DMS79 treated with DMSO at 0.1 percent for 48 hours (cell line): ENCODE data around the gene PLEKHN1.
A peak's percentile ranks its signal among the peaks of the same experiment; 100 is the strongest.
"Not testable (repeated sequence)": the region's sequence is repeated elsewhere in the genome, so short reads cannot be mapped to it uniquely, and the experiment has no call there.

Experiments
- DNase-seq: peaks from one replicate; lab custom pipeline; 2025; lab: John Stamatoyannopoulos, UW

The PLEKHN1 gene

GRCh38 chr1:1013105-1013921 is 47.0 kb downstream of the PLEKHN1 start, which contains the start of gene ISG15:
Gene ISG15, plus strand, starts transcription at chr1:1013497. Its CDS starts 77 bp downstream, at chr1:1013574.
- DNase-seq, result peak; percentile 84

DNA sequence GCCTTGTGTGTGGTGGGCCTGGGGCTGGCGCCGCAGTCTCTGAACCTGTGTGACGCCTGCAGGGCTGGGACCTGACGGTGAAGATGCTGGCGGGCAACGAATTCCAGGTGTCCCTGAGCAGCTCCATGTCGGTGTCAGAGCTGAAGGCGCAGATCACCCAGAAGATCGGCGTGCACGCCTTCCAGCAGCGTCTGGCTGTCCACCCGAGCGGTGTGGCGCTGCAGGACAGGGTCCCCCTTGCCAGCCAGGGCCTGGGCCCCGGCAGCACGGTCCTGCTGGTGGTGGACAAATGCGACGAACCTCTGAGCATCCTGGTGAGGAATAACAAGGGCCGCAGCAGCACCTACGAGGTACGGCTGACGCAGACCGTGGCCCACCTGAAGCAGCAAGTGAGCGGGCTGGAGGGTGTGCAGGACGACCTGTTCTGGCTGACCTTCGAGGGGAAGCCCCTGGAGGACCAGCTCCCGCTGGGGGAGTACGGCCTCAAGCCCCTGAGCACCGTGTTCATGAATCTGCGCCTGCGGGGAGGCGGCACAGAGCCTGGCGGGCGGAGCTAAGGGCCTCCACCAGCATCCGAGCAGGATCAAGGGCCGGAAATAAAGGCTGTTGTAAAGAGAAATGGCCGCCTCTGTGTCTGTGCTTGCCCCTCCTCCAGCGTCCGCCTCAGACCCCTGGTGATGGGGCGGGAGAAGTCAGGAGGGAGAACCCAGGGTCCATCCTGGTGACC is 47.8 kb downstream of the PLEKHN1 start:
- peak; percentile 68 for DNase-seq

DNA sequence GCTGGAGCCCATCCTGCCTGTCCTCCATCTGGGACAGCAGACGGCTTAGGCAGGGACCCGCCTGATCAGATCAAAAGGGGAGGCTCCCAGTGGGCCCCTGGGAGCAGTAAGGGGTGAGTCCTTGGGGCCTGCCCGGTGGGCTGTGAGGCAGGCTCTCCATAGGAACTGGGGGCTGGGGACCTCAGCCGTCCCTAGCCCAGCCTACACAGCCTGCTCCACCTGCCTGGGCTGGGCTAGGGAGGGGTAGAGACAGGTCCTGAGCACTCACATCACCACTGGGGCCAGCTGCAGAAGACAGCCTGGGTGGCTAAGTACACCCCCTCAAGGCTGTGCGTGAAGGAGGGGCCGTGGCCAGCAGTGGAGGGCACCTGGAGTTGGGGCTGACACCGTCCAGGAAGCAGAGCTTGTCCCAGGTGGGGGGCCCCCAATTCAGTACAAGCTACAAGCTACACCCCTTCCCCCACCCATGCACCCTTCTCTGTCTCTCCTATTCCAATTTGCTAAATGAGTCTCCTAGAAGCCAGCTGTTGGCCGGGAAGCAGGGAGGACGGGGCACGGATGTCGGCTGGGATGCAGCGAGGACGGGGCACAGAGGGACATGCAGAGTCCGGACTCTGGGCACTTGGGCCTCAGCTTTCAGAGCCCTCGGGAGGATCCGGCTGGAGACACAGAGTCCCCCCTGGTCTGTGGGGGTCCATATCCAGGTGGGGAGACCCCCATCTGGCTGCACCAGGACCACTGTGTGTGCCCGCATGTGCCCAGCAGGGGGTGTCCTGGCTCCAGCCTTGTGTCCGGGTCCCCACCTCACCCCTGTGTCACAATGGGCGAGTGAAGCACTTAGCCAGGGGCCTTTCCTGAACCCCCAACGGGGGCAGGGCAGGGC is 48.8 kb downstream of the PLEKHN1 start:
- DNase-seq, result no peak

- DNase-seq, result not testable (repeated sequence)
Observed at GRCh38 chr1:1017397-1018320, 51.4 kb downstream of the PLEKHN1 start.

GRCh38 chr1:1018321-1018685 is 52.0 kb downstream of the PLEKHN1 start:
- not testable (repeated sequence) for DNase-seq

- peak; percentile 50 for DNase-seq
Observed at GRCh38 chr1:1019122-1019999, 53.1 kb downstream of the PLEKHN1 start.

DNA sequence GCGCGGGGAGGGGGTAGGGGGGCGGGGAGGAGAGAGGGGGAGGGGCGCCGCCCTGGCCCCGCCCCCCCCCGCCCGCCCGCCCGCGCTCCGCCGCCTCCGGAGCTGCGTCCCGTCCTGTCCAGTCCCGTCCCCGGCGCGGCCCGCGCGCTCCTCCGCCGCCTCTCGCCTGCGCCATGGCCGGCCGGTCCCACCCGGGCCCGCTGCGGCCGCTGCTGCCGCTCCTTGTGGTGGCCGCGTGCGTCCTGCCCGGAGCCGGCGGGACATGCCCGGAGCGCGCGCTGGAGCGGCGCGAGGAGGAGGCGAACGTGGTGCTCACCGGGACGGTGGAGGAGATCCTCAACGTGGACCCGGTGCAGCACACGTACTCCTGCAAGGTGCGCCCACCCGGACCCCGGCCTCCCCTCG is 53.7 kb downstream of the PLEKHN1 start, which contains the start of gene AGRN:
Gene AGRN, plus strand, starts transcription at position 121 of the 405 bp plus-strand sequence. Its CDS starts 53 bp downstream, at position 174.
- DNase-seq, result peak; percentile 39

- peak; percentile 19 for DNase-seq
Observed at GRCh38 chr1:1020415-1021009, 54.2 kb downstream of the PLEKHN1 start.

DNA sequence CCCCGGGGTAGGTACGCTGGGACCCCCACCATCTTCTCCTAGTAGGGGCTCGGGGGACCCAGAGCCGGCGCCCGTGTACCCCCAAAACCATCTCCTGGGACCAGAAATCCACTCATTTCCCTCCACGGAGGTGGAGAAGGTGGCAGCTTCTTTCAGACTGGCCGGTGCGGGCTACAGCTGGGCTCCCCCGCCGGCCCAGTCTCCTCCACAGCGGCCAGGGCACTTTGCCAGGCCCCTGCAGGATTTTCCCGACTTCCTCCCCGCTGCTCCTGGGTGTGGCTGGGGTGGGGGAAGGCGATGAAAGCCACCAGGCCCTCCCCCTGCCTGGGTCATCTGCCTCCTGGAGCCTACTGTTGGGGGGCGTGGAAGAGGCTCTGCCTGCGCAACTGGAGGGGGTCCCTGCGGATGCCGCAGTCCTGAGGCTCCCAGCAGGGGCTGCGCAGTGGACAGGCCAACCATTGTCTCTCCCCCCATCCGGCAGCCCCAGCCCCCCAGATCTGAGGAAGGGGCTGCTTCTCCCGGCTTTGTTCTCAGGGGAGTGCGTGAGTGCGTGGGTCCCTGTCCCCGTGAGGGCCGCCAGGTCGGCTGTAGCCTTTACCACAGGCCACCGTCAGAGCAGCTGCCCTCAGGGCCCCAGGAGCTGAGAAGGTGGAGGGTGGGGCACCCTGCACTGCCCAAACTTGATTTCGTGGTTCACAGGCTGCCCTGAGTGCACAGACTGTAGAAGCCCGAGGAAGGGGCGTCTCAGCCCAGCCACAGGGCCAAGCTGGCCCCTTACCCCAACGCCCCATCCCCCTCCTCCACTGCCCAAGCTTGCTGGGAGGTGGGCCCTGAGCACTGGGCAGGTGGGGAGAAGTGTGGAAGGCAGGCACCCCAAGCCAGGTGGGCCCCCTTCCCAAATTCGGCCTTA is 55.0 kb downstream of the PLEKHN1 start:
- peak; percentile 45 for DNase-seq

GRCh38 chr1:1021920-1022259 is 55.6 kb downstream of the PLEKHN1 start:
- DNase-seq, result no peak

GRCh38 chr1:1022302-1023009 is 56.2 kb downstream of the PLEKHN1 start:
- DNase-seq, result no peak

DNA sequence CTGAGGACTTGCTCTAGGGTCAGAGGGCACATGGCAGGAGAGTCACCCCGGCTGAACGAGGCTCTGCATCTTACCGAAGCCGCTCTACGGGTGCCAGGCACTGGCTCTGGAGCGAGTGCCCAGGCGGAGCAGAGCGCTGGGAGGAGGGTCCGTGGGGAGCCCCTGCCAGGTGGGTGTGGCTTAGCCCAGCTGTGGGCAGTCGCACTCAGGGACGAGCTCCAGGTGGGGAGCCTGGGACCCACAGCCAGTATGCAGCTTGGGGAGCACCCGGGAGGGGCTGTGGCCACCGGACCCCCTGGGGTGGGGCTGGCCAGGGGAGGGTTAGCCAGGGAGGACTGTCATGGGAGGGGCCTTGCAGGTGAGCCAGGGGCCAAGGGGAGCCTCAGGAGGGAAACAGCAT is 57.4 kb downstream of the PLEKHN1 start:
- no peak for DNase-seq

DNA sequence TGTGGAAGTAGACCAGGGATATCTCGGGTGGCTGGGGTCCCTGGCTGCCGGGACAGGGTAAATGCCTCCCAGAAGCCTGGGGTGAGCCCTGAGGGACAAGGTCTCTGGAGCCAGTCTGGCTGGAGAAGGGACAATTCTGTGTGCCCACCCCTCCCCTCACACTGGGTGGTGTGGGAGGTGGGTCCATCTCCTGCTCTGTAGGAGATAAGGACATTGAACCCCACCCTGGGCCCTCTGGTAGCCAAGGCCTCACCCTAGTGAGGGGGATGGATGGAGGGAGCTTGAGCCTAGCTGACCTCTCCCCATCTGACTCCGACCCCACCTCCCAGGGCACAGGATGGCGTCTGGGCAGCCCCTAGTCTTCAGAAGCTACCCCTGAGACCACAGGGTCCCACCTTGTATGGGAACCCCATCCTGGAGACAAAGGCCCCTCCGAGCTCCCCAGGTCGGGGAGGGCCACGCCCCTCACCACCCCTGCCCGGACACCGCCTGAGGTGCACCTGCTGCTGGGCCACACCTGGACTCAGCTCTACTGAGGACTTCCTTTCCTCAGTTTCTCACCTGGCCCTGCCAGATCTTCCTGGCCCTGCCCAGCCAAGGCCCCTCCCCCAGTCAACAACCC is 58.0 kb downstream of the PLEKHN1 start:
- no peak for DNase-seq

DNA sequence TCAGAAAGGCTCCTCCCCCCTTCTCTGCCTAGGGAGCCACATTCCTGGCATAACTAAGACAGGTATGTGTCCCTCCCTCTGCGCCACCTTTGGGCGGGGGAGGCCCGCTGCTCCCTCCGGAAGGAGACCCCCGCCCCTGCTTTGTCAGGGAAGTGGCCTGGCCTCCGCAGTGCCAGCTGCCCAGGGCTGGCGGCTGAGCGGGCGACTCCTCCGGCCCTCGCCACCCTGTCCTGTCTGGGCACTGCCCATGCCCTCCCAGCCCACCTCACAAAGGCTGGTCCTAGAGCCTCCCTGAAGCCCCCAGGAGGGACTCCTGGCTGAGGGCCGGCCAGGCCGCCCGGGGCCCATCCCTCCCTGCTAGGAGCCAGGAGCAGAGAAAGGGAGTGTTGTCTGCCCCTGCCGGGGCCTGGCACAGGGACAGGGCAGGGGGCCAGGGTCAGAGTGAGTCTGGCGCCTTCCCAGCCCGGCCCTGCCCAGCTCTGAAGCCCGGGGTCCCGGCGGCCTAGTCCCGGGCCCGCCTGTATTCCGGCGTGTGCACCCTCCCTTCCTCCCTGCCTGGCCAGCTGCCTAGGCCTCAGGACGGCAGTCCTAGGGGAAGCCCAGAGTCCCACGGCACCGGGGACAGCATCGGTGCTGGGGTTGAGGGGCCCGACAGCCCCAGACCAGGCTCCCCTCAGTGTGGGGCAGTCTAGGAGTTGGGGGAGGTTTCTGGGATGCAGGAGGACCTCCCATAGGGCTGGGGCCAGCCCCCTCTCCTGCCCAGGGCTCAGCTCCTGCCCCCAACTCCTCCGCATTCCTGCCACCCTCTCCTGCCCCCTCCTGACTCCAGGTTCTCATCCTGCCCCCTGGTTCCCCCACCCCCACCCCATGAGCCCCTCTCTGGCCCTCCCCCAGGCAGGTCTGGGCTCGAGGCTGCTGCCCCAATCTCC is 58.8 kb downstream of the PLEKHN1 start:
- no peak for DNase-seq
